ENCODE measurements around the gene NNT.

NNT gene

GRCh38 chr5:43728581-43728980 is 125.6 kb downstream of the NNT start:
- TF ChIP-seq SIN3A (IDR thresholded peaks at IDR 0.05; ENCODE audit: borderline replicate concordance, insufficient read depth, low read length) (no peak), FOXP2 (optimal IDR thresholded peaks at IDR 0.05; ENCODE audit: borderline replicate concordance, extremely low read depth, extremely low read length, insufficient read depth) (no peak), REST (IDR thresholded peaks at IDR 0.05; ENCODE audit: insufficient read depth in 1 of 2, low read depth in 2 of 2, low read length in 2 of 2) (no peak), TAF1 (IDR thresholded peaks at IDR 0.05; ENCODE audit: borderline replicate concordance, insufficient read depth, low read length) (no peak), POLR2AphosphoS5 (IDR thresholded peaks at IDR 0.05; ENCODE audit: low read depth, low read length) (no peak)

- TF ChIP-seq SIN3A (IDR thresholded peaks at IDR 0.05; ENCODE audit: borderline replicate concordance, insufficient read depth, low read length) = no peak
- no peak for TF ChIP-seq REST (IDR thresholded peaks at IDR 0.05; ENCODE audit: insufficient read depth in 1 of 2, low read depth in 2 of 2, low read length in 2 of 2)
- no peak for TF ChIP-seq POLR2AphosphoS5 (IDR thresholded peaks at IDR 0.05; ENCODE audit: low read depth, low read length)
- TF ChIP-seq TAF1 (IDR thresholded peaks at IDR 0.05; ENCODE audit: borderline replicate concordance, insufficient read depth, low read length) = no peak
- TF ChIP-seq FOXP2 (optimal IDR thresholded peaks at IDR 0.05; ENCODE audit: borderline replicate concordance, extremely low read depth, extremely low read length, insufficient read depth) = no peak
Observed at GRCh38 chr5:43729846-43730478, 127.0 kb downstream of the NNT start.

- TF ChIP-seq TAF1 (IDR thresholded peaks at IDR 0.05; ENCODE audit: borderline replicate concordance, insufficient read depth, low read length) (no peak), REST (IDR thresholded peaks at IDR 0.05; ENCODE audit: insufficient read depth in 1 of 2, low read depth in 2 of 2, low read length in 2 of 2) (no peak), POLR2AphosphoS5 (IDR thresholded peaks at IDR 0.05; ENCODE audit: low read depth, low read length) (no peak), FOXP2 (optimal IDR thresholded peaks at IDR 0.05; ENCODE audit: borderline replicate concordance, extremely low read depth, extremely low read length, insufficient read depth) (no peak), SIN3A (IDR thresholded peaks at IDR 0.05; ENCODE audit: borderline replicate concordance, insufficient read depth, low read length) (no peak)
Observed at GRCh38 chr5:43730832-43731342, 127.9 kb downstream of the NNT start.

- TF ChIP-seq FOXP2 (optimal IDR thresholded peaks at IDR 0.05; ENCODE audit: borderline replicate concordance, extremely low read depth, extremely low read length, insufficient read depth) = no peak
- TF ChIP-seq SIN3A (IDR thresholded peaks at IDR 0.05; ENCODE audit: borderline replicate concordance, insufficient read depth, low read length) = no peak
- no peak for TF ChIP-seq TAF1 (IDR thresholded peaks at IDR 0.05; ENCODE audit: borderline replicate concordance, insufficient read depth, low read length)
- TF ChIP-seq POLR2AphosphoS5 (IDR thresholded peaks at IDR 0.05; ENCODE audit: low read depth, low read length) = no peak
- no peak for TF ChIP-seq REST (IDR thresholded peaks at IDR 0.05; ENCODE audit: insufficient read depth in 1 of 2, low read depth in 2 of 2, low read length in 2 of 2)
Observed at GRCh38 chr5:43731573-43731972, 128.6 kb downstream of the NNT start.

Data from PFSK-1 (cell line).